Measurements from ENCODE around the gene NLN.
A peak's percentile ranks its signal among the peaks of the same experiment; 100 is the strongest.

NLN gene

GRCh38 chr5:65718576-65719310, 3.3 kb upstream of the NLN start:
- POLR2A ChIA-PET, result no interaction called here
- CTCF ChIA-PET, result no interaction called here
- Histone ChIP-seq H3K36me3 (ENCODE audit: control insufficient read depth in 2 of 2, insufficient read depth in 1 of 2, low read length in 2 of 2) (peaks cover 15 to 59% of the 10 kb centered on the region in 2 experiments; a peak in 2 of 3 replicates), H3K27ac (ENCODE audit: extremely low read depth, low read depth, low read length) (no peak overlapping the region), H3K4me1 (ENCODE audit: control insufficient read depth, insufficient read depth, low read length) (peaks cover 6% of the 10 kb centered on the region; the same call in 1 of the 2 replicates), H3K9me3 (ENCODE audit: control insufficient read depth, insufficient read depth, low read depth, low read length) (no peaks in the 10 kb centered on the region), H3K4me3 (ENCODE audit: low read depth, low read length) (no peak overlapping the region)
- TF ChIP-seq ZNF157 (tag by site-specific recombination; IDR thresholded peaks at IDR 0.05), result no peak
- TF ChIP-seq ZNF768 (tag by site-specific recombination; IDR thresholded peaks at IDR 0.05), result no peak

DNA sequence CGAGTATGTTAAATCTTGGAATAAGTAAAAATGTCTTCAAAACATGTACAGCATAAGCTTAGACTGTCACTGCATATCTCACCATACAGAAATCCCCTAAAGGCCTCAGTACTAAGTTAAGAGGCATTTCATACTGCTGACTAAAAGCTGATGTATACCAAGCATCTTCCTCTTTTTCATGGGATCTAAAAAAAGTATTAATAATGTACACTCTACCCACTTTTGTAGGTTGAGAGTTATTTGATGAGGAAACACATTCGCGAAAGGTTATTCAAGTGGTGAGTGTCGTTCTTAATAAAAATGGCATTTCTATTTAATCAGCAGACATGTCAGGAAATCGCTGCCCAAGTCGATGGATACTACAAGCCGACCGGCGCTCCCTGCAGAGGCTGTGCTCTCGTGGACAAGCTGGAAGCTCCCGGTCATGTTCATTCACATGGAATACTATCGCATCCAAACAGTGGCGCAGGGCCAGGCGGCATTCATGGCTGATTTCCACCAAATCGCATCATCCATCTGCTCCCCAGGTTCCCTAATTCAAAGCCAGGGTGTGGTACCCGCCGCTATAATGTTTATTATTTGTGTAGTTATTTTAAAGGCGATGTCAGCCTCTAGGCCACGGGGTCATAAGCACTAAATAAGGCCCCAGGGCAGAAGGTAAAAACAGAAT, 820 bp upstream of the NLN start:
- POLR2A ChIA-PET, result interaction anchor here (0.8 to 1.0 kb wide), 3 partner anchors 8 to 98 kb away, joined by 3 to 4 read pairs (median 3); no protein-coding TSS in a partner anchor
- Histone ChIP-seq H3K9me3 (ENCODE audit: control insufficient read depth, insufficient read depth, low read depth, low read length) (no peaks in the 10 kb centered on the region), H3K4me3 (ENCODE audit: low read depth, low read length) (peak overlapping the region; percentile 96), H3K36me3 (ENCODE audit: control insufficient read depth in 2 of 2, insufficient read depth in 1 of 2, low read length in 2 of 2) (peaks cover 10 to 36% of the 10 kb centered on the region in 2 experiments; a peak in 2 of 3 replicates), H3K4me1 (ENCODE audit: control insufficient read depth, insufficient read depth, low read length) (peaks cover 6% of the 10 kb centered on the region; the same call in 1 of the 2 replicates), H3K27ac (ENCODE audit: extremely low read depth, low read depth, low read length) (peak overlapping the region; percentile 83)
- CTCF ChIA-PET, result no interaction called here
- peak; percentile 97 for TF ChIP-seq ZBTB17 (tag by site-specific recombination; IDR thresholded peaks at IDR 0.05)
- TF ChIP-seq MEIS1 (CRISPR knock-in tag; IDR thresholded peaks at IDR 0.05; ENCODE audit: borderline replicate concordance), result no peak
- TF ChIP-seq ZNF747 (tag by site-specific recombination; IDR thresholded peaks at IDR 0.05), result no peak
- no peak for TF ChIP-seq GLI4 (tag by site-specific recombination; IDR thresholded peaks at IDR 0.05)
- no peak for TF ChIP-seq GLIS2 (tag by site-specific recombination; IDR thresholded peaks at IDR 0.05)
- peak; percentile 69; the same call in 1 of the 2 replicates for TF ChIP-seq ZNF366 (tag by site-specific recombination; conservative IDR thresholded peaks at IDR 0.05)
- no peak for TF ChIP-seq ZNF404 (tag by site-specific recombination; IDR thresholded peaks at IDR 0.05)
- no peak for TF ChIP-seq ZSCAN16 (tag by site-specific recombination; IDR thresholded peaks at IDR 0.05)
- no peak for TF ChIP-seq ZNF544 (tag by site-specific recombination; IDR thresholded peaks at IDR 0.05)
- TF ChIP-seq ZNF76 (tag by site-specific recombination; IDR thresholded peaks at IDR 0.05; ENCODE audit: borderline replicate concordance, low read depth), result no peak
- TF ChIP-seq, protein P1, sequence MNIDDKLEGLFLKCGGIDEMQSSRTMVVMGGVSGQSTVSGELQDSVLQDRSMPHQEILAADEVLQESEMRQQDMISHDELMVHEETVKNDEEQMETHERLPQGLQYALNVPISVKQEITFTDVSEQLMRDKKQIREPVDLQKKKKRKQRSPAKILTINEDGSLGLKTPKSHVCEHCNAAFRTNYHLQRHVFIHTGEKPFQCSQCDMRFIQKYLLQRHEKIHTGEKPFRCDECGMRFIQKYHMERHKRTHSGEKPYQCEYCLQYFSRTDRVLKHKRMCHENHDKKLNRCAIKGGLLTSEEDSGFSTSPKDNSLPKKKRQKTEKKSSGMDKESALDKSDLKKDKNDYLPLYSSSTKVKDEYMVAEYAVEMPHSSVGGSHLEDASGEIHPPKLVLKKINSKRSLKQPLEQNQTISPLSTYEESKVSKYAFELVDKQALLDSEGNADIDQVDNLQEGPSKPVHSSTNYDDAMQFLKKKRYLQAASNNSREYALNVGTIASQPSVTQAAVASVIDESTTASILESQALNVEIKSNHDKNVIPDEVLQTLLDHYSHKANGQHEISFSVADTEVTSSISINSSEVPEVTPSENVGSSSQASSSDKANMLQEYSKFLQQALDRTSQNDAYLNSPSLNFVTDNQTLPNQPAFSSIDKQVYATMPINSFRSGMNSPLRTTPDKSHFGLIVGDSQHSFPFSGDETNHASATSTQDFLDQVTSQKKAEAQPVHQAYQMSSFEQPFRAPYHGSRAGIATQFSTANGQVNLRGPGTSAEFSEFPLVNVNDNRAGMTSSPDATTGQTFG (tag by site-specific recombination; IDR thresholded peaks at IDR 0.05; ENCODE audit: borderline replicate concordance), result no peak
- no peak for TF ChIP-seq TRIM28 (IDR thresholded peaks at IDR 0.05; ENCODE audit: borderline replicate concordance, low read length)
- no peak for TF ChIP-seq PATZ1 (tag by site-specific recombination; IDR thresholded peaks at IDR 0.05)
- no peak; the same call in 1 of the 2 replicates for TF ChIP-seq KLF1 (tag by site-specific recombination; IDR thresholded peaks at IDR 0.05)
- TF ChIP-seq ZNF248 (tag by site-specific recombination; IDR thresholded peaks at IDR 0.05), result no peak
- no peak for TF ChIP-seq ZNF585B (tag by site-specific recombination; IDR thresholded peaks at IDR 0.05)
- TF ChIP-seq, protein P2, sequence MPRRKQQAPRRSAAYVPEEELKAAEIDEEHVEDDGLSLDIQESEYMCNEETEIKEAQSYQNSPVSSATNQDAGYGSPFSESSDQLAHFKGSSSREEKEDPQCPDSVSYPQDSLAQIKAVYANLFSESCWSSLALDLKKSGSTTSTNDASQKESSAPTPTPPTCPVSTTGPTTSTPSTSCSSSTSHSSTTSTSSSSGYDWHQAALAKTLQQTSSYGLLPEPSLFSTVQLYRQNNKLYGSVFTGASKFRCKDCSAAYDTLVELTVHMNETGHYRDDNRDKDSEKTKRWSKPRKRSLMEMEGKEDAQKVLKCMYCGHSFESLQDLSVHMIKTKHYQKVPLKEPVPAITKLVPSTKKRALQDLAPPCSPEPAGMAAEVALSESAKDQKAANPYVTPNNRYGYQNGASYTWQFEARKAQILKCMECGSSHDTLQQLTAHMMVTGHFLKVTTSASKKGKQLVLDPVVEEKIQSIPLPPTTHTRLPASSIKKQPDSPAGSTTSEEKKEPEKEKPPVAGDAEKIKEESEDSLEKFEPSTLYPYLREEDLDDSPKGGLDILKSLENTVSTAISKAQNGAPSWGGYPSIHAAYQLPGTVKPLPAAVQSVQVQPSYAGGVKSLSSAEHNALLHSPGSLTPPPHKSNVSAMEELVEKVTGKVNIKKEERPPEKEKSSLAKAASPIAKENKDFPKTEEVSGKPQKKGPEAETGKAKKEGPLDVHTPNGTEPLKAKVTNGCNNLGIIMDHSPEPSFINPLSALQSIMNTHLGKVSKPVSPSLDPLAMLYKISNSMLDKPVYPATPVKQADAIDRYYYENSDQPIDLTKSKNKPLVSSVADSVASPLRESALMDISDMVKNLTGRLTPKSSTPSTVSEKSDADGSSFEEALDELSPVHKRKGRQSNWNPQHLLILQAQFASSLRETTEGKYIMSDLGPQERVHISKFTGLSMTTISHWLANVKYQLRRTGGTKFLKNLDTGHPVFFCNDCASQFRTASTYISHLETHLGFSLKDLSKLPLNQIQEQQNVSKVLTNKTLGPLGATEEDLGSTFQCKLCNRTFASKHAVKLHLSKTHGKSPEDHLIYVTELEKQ (tag by site-specific recombination; IDR thresholded peaks at IDR 0.05; ENCODE audit: borderline replicate concordance), result no peak
- peak; percentile 59; the same call in 1 of the 2 replicates for TF ChIP-seq ZNF629 (tag by site-specific recombination; IDR thresholded peaks at IDR 0.05)
